HG03280 (cell line): ENCODE measurements around the gene CASP12.

Source experiments
- ATAC-seq: cut with Tn5 transposase; IDR thresholded peaks from one replicate; pipeline ENCODE4 v1.9.1; 2021; ENCODE audit warnings: mild to moderate bottlenecking, moderate library complexity; ENCODE audit not compliant: unreplicated experiment

Gene CASP12

DNA sequence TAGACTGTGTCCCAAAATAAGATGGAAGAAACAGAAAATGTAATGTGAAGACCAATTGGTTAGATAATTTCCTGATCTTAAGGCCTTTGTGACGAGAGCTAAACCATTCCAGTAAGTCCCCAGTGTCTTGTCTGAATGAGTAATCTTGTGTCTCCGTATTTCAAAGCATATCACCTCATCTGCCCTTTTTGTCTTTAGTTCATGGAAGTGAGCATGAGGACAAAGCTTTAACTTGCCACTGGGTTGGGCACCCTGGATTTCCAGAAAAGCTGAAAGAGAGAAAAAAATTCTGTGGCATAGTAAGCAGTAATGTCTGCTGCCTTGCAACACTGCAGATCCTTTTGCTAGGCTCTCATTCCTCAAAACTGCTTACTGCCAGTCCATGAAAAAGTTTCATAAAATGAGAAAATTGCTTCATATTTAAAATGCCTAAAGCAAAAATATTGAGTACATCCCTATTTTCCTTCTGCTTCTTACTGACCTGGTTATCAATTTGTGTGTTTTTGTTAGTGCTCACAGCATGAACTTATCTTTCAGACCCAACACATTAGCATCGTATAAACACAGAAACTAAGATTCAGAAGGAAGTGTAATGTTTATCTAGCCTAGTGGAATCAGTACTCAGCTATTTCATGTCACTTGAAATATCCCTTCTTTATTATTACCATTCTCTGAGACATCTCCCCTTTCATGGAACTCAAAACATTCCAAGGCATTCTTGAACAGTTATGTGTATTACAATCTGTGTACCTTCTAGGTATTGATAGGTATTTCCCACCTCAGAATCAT, 5.3 kb downstream of the CASP12 start:
- ATAC-seq, result no peak

DNA sequence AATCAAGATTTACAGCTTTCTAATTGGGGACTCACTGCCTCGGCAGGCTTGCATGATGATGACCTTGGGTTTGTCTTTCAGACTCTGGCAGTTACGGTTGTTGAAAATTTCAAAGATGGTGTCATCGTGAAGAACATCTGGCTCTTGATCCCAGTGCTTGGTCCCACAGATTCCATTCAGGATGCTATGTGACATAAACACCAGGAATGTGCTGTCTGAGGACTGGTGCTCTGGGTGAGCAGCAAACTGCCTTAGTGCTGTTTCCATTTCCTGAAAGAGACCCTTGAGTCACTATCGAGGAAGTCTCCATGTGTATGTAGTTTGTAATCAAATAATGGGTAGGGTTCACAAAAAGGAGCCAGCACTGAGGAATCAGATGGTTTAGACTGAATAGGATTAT, 7.1 kb downstream of the CASP12 start:
- no peak for ATAC-seq

- ATAC-seq, result no peak
Observed at GRCh38 chr11:104883342-104883741, 14.9 kb downstream of the CASP12 start.

DNA sequence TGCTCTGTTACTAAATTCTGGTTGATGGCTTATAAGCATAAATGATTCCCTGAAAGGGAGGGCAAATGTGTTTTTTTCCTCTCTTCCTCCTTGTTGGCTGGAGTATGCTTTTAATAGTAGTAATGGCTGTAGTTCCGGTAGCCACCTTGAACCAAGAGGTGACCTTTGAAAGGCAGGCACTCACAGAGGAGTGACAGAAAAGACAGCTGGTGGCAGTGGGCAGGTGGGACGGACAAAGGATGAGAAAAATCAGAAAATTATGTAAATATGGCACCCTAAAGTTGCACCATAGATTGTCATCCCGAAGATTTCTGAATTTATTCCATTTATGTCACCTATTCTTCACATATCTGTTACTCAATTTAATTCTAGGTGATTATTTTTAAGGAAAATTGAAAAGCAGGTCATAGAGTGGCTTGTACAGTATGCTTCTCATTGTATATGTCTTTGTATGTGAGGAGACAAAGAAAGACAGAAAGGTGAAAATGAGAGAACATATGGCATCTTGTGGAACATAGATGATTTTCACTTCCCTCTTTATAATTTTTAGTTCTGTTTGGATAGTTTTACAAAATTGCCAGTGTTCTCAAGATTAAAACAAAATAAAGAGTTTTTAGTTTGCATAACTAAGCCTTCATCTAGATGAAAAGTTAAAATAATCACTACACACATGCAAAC, 17.0 kb downstream of the CASP12 start:
- ATAC-seq, result peak; percentile 59

DNA sequence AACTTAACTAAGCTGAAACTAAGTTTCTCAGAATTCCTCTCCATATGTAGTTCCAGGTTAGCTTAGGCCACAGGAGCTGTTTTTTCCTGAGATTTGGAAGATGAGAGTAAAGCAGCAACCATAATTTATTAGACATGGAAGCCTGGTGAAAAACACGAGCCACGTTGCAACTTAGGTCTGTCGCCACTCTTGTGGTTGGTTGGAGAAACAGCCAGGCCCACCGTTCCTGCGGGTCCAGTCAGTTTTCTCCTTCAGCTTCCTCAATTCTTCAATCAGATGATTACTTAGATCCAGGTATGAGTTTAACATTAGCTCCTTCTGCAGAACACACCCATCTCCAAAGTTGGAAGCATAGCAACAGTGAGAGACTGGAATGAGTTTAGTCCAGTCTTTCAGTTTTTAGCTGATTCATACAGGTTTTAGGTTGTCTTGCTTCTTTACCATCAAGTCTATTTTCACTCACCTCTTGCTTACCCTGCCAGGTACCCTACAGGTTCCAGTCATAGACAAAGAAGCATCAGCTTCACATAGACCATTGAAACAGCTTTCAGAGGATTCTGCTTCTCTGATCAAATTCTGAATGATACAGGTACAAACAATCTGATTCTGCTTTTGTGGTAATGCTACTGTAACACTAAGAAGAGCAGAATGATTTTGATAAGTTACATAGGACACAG, 18.6 kb downstream of the CASP12 start:
- no peak for ATAC-seq

DNA sequence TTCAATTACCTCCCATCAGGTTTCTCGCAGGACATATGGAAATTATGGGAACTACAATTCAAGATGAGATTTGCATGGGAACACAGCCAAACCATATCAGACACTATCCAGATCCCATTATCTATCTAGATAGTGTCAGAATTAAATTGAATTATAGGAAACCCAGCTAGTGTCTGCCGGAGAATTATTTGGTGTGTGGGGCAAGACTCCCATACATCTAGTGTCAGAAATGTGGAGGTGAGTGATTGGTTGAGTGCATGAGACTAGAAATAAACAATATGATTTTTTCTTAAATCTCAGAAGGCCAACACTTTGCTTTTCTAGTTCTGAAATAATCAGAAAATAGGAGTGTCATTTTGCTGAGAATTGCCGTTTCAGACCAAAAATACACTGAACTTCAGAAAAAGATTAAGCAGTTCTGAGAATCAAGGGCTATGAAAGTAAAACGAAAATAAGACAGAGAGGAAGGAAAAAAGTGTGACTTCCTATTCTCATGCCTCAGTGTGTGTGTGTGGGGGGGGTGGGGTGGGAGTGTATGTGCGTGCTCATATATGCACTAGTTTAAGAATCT, 21.3 kb downstream of the CASP12 start:
- no peak for ATAC-seq

- ATAC-seq, result no peak
Observed at GRCh38 chr11:104876324-104876723, 21.9 kb downstream of the CASP12 start.

DNA sequence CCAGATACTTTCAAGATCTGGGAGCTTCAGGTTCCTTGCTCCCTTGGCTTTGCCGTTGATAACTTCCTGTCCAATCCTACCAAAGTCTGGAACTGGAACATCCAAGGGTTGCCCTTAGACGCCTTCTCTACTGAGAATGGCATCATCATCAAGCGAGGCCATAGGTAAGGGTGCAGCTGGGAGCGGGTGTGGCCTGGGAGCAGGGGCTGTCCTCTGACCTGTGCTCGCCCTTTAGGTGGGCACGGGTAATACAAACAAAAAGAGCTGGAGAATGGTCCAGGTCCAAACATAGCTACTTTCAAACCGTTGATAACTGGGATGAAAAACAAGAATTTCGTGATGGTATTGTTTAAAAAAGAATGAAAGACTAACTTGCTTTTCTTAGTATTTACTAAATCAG, 25.0 kb downstream of the CASP12 start:
- peak; percentile 62 for ATAC-seq

GRCh38 chr11:104872393-104872792, 25.9 kb downstream of the CASP12 start:
- no peak for ATAC-seq

- no peak for ATAC-seq
Observed at GRCh38 chr11:104870910-104871309, 27.4 kb downstream of the CASP12 start.

DNA sequence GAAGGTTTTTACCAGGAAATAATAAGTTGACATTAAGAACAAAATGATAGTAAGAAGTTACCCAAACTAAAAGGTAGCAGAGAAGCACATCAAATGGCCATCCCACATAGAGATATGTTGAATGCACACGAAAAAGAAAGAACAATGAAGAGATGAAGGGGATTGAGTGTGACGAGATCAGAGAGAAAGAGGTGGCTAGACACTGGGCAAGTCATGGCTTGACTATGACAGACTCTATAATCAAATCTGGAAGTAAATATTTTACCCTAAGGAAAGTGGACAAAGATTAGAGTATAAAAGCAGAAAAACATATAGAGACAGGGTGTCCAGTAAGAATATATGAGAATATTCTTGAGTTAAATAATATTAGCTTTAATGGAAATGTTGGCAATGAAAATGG, 31.4 kb downstream of the CASP12 start:
- ATAC-seq, result no peak

DNA sequence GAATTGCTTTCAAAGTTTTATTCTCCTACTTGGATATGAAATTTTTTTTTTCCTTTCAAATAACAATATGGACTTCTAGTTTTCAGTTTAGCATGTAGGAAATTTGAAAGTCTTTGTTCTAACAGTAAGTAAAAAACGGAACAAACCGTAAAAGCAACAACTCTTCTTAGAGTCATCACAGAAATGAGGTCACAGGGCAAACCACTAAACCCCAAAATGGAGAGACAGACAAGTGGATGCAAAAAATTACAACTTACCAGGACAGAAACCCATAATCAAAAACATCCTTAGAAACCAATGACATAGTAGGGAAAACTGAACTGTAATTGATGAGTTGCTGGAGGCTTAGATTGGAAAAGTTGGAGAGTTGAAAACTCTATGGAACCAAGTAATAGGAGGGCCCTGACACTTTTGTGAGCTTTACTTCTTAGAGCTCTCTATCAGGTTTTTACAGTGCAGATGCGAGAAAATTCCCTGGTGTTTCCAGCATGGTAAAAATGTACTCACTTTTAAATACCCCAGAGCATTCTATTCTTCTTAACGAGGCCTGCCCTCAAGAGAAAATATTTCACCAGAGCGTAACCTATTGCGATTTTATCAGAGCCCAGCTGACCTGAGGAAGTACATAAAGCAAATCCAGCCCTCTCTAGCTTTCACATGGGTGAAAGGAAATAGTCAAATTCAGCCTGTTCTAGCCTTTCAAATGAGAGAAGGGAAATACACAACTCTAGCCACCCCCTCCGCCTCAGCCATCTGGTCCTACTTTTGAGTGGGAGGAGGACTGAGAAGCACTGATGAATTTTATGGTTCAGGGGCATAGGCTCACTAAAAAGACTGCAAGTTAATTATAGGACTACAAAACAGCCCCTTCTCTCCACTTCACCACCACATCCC, 39.1 kb downstream of the CASP12 start:
- ATAC-seq, result no peak

DNA sequence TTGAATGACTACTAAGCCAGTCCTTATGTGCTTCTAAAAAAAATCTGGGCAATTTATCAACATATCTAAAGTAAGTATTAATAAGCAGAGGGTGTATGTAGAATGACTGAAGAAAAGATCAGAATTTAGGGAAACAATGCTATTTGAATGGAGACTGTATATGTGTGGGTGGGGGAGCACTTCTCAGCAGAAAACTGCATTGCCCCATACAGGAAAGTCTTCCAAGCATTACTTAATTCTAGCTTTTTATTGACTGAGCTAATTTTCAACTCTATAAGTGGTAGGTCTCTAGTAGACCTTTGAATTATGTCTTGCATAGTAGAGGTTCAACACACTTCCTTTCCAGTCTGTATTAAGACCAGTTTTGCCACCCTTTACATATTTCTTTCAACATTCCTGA, 41.7 kb downstream of the CASP12 start:
- ATAC-seq, result no peak

- no peak for ATAC-seq
Observed at GRCh38 chr11:104855965-104856364, 42.3 kb downstream of the CASP12 start.

GRCh38 chr11:104853276-104853675, 45.0 kb downstream of the CASP12 start:
- ATAC-seq, result no peak

DNA sequence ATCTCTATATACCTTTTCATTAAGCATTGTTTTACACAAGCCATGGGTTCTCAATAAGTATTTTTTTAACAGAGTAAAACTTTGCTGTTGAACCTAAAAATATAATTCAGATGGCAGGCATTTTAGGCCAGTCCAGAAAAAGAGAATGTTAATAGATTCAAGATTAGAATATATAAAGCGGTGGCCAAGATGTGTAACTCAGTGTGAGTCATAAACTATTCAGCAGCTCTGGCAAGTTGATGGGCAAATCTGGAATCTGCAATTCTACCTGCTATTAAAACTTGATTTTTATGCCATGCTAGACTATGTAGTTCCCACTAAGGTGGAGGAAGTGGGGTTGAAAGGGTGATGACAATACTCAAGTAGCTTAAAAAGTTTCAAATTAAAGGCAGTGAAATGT, 45.4 kb downstream of the CASP12 start:
- ATAC-seq, result no peak

GRCh38 chr11:104846216-104846615, 52.0 kb downstream of the CASP12 start:
- ATAC-seq, result no peak

DNA sequence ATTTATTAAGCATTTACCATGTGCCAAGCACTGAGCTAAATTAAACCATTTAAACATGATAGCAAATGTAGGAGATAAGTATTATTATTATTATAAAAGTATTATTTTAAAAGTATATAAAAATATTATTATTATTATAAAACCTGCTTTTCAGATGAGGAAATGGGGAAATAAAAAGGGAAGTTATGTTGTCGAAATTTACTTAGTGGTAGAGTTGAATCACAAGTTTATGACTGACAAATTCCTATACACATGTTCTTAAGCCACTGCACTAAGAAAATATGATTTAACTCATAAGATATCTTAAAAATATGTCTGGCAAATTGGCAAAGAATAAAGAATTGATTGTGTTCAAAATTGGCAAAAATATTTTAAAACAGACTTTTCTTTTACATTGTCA, 53.8 kb downstream of the CASP12 start:
- no peak for ATAC-seq

DNA sequence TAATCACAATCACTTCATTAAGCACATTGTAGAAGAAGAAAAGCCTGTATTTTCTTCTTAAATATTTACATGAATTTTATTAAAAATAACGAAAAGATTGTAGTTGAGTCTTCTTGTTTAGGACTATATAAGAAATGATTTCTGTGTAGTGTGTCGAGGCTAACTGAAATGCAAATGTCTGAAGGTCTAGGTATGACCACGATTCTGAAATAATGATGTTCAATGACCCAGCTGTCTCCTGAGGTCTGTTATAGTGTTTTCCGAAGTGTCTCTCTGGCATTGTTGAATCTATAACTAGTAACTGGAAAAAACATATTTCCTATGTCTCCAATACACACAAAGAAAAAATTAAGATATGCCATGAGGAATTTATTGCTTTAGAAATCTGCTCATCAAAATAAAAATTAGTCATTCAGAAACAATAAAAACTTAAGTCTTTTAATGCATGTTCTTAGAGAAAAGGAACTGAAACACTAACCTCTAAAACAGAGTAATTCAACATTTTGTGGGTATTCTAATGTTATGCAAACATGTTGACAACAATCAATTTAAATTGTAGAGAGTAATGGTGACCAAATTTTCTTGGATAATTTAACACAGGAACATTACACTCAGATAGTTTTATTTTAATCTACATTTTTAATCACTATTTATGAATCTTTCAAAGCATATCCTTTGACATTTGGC, 55.0 kb downstream of the CASP12 start:
- no peak for ATAC-seq

GRCh38 chr11:104841973-104842525, 56.2 kb downstream of the CASP12 start:
- no peak for ATAC-seq
